ENCODE results near the gene CHST12. TPM values are rescaled to one million over a fixed set of nuclear protein-coding genes. Genes with fewer than 3 reads are reported as not detected.

The CHST12 gene
- total and polyA plus RNA-seq, 8 donors: 11.7 to 27.1 (median 15.0) TPM

DNA sequence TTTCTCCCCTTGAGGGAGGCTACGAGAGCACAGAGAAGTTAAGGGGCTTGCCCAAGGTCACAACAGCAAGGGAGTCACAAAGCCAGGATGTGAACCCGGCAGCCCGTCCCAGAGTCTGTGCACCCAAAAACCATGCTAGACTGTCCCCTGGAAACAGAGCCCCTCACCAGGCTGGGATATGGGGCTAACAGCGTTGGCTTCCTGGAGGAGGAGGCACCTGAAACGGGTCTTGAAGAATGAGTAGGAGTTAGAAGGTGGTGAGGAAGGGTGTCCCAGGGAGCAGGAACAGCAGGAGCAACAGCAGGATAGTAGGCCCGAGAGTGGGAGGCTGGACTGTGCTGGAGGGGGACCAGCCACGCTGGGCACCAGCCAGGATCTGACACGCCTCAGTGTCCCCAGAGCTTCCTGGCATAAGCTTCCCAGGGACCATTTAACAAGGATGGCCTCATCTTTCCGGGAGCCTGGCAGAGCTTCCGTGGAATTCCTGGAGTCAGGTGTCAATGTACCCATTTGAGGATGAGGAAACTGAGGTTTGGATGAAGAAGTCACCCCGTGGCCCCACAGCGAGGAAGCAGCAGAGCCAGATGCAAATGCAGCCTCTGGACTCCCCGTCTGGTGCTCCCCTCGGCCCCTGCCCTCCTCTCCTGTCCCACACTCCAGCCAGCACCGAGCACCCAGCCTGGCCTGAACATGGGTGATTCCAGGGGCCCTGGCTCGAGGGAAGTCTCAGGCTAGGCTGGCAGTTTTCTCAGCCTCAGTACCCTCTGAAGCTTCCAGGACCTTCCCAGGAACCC, 76.1 kb downstream of the CHST12 start:
- no peak for ATAC-seq
- no peaks in the 10 kb centered on the region for H3K36me3 ChIP-seq
- DNase-seq: peak in 1 of 4 donors; percentile 27
- TF ChIP-seq, protein P1, sequence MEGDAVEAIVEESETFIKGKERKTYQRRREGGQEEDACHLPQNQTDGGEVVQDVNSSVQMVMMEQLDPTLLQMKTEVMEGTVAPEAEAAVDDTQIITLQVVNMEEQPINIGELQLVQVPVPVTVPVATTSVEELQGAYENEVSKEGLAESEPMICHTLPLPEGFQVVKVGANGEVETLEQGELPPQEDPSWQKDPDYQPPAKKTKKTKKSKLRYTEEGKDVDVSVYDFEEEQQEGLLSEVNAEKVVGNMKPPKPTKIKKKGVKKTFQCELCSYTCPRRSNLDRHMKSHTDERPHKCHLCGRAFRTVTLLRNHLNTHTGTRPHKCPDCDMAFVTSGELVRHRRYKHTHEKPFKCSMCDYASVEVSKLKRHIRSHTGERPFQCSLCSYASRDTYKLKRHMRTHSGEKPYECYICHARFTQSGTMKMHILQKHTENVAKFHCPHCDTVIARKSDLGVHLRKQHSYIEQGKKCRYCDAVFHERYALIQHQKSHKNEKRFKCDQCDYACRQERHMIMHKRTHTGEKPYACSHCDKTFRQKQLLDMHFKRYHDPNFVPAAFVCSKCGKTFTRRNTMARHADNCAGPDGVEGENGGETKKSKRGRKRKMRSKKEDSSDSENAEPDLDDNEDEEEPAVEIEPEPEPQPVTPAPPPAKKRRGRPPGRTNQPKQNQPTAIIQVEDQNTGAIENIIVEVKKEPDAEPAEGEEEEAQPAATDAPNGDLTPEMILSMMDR (IDR thresholded peaks at IDR 0.05): no peak
- no peak overlapping the region for H3K27ac ChIP-seq
- intact Hi-C loops (cut with DNase I): loop anchor here in 1 of 2 donors (10.0 kb wide), 1 partner anchor 85 kb away; no protein-coding TSS in a partner anchor
- no peak overlapping the region for H3K4me3 ChIP-seq
- peaks cover 11 to 21% of the 10 kb centered on the region in 2 donors for H3K4me1 ChIP-seq
- peaks cover 0 to 9% of the 10 kb centered on the region in 2 donors for H3K9me3 ChIP-seq
- H3K27me3 ChIP-seq: peaks cover 0 to 31% of the 10 kb centered on the region in 2 donors

DNA sequence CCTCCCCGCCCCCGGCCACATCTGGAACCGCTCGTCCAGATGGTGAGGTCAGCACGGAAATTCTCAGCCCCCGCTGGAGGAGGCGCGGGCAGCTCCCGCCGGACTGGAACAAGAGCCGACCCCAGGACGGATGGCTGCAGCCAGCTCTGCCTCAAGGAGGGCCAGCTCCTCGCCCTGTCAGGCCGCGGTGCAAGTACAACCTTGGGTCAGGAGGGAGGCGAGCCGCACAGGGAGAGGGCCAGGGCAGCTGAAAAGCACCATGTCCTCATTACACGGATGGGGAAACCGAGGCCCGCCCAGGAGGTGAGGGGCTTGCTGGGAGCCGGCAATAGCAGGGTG, 76.6 kb downstream of the CHST12 start:
- Histone ChIP-seq H3K4me3 (no peak overlapping the region), H3K27ac (no peak overlapping the region), H3K27me3 (peaks cover 0 to 31% of the 10 kb centered on the region in 2 donors), H3K9me3 (peaks cover 0 to 9% of the 10 kb centered on the region in 2 donors), H3K4me1 (peaks cover 11 to 21% of the 10 kb centered on the region in 2 donors), H3K36me3 (no peaks in the 10 kb centered on the region)
- DNase-seq (peak in 2 of 4 donors; percentile 35 to 67), ATAC-seq (no peak)
- TF ChIP-seq, protein P1 (IDR thresholded peaks at IDR 0.05): no peak
- intact Hi-C loops (cut with DNase I): no loop called here

DNA sequence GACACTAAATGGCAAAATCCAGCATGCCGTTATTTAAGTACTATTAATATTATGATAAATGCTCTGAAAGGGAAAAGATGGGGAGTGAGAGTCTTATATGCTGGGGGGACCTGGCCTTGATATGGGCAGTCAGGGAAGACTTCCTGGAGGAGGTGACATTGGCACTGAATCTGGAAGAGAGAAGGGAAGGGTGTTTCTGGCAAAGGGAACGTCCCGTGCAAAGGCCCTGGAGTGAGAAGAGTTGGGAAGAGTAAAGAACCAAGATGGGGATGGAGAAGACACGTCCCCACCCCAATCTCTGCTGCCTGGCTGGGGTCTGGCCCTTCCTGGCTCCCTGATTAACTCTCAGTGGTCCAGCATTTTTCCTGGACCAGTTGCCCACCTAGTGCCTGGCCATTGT, 77.8 kb downstream of the CHST12 start:
- no peak overlapping the region for H3K27ac ChIP-seq
- intact Hi-C loops (cut with DNase I): no loop called here
- peaks cover 0 to 9% of the 10 kb centered on the region in 2 donors for H3K9me3 ChIP-seq
- DNase-seq (peak in 1 of 4 donors; percentile 20), ATAC-seq (no peak)
- H3K4me1 ChIP-seq: peaks cover 11 to 21% of the 10 kb centered on the region in 2 donors
- TF ChIP-seq, protein P1 (IDR thresholded peaks at IDR 0.05): no peak
- H3K4me3 ChIP-seq: no peak overlapping the region
- peaks cover 0 to 31% of the 10 kb centered on the region in 2 donors for H3K27me3 ChIP-seq
- H3K36me3 ChIP-seq: no peaks in the 10 kb centered on the region

DNA sequence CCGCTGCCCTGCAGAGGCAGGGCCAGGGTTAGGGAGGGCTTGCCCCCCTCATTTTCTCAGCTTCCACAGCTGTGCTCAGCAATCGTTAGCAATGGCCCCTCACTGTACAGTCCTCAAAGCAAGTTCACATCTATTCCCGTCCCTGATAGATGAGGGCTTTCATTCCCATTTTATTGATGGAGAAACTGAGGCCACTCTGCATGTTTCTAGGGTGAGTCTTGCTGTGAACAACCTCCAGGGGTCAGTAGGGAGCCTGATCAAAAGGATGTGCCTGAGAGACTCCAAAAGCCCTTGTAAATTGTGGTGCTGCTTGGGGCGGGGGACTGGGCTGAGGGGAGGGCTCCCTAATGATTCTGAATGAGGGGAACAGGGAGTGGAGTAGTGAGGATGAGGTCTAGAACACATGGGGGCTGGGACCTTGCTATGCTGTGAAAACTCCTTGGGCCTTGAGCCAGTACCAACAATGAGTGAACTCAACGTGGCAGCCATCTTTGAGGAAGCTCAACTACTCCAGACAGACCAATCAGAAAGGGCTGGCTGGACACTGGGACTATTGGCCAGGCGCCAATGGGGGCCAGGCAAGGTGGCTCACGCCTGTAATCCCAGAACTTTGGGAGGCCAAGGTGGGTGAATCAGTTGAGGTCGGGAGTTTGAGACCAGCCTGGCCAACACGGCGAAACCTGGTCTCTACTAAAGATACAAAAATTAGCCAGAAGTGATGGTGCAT, 79.5 kb downstream of the CHST12 start:
- Histone ChIP-seq H3K4me1 (peaks cover 8 to 11% of the 10 kb centered on the region in 2 donors), H3K27me3 (peaks cover 0 to 20% of the 10 kb centered on the region in 2 donors), H3K27ac (no peak overlapping the region), H3K36me3 (no peaks in the 10 kb centered on the region), H3K4me3 (no peak overlapping the region), H3K9me3 (peaks cover 0 to 9% of the 10 kb centered on the region in 2 donors)
- DNase-seq (no peak), ATAC-seq (no peak)
- intact Hi-C loops (cut with DNase I): no loop called here
- TF ChIP-seq, protein P1 (IDR thresholded peaks at IDR 0.05): no peak

DNA sequence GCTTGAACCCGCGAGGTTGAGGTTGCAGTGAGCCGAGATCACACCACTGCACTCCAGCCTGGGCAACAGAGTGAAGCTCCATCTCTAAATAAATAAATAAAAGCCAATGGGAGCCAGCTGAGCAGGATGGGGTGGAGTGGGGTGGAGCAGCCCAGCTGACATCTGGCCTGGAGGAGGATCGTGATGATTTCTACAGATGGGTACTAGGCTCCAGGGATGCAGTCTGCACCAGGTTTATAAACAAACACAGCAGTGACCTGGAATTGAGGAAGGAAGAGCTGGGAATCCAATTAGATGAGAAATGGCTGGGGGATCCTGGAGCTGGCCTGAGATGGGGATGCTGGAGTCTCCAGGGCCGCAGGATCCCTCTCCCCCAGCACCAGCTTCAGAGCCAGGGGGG, 80.1 kb downstream of the CHST12 start:
- H3K27me3 ChIP-seq: peaks cover 0 to 18% of the 10 kb centered on the region in 2 donors
- H3K9me3 ChIP-seq: peaks cover 0 to 9% of the 10 kb centered on the region in 2 donors
- H3K36me3 ChIP-seq: no peaks in the 10 kb centered on the region
- no peak for ATAC-seq
- TF ChIP-seq, protein P1 (IDR thresholded peaks at IDR 0.05): no peak
- no peak overlapping the region for H3K27ac ChIP-seq
- no peak for DNase-seq
- intact Hi-C loops (cut with DNase I): no loop called here
- H3K4me3 ChIP-seq: no peak overlapping the region
- H3K4me1 ChIP-seq: peaks cover 2 to 5% of the 10 kb centered on the region in 2 donors
